ENCODE measurements around the gene ABI3BP.
A peak's percentile ranks its signal among the peaks of the same experiment; 100 is the strongest.

Gene ABI3BP

GRCh38 chr3:100899440-100900091 is 93.7 kb downstream of the ABI3BP start:
- H3K4me3 ChIP-seq (replicated peaks in 1 of 2; ENCODE audit: low read depth in 2 of 2, low read length in 2 of 2) = no peak overlapping the region
- peak; percentile 35 to 57 for DNase-seq (ENCODE audit: low read depth in 2 of 2)
- no peak for TF ChIP-seq CTCF (IDR thresholded peaks at IDR 0.05; ENCODE audit: low read depth, low read length)

- H3K4me3 ChIP-seq (replicated peaks in 1 of 2; ENCODE audit: low read depth in 2 of 2, low read length in 2 of 2) = no peak overlapping the region
- no peak for DNase-seq (ENCODE audit: low read depth in 2 of 2)
- TF ChIP-seq CTCF (IDR thresholded peaks at IDR 0.05; ENCODE audit: low read depth, low read length) = no peak
Observed at GRCh38 chr3:100898681-100899080, 94.5 kb downstream of the ABI3BP start.

- DNase-seq (ENCODE audit: low read depth in 2 of 2) = no peak
- H3K4me3 ChIP-seq (replicated peaks in 1 of 2; ENCODE audit: low read depth in 2 of 2, low read length in 2 of 2) = no peak overlapping the region
- no peak for TF ChIP-seq CTCF (IDR thresholded peaks at IDR 0.05; ENCODE audit: low read depth, low read length)
Observed at GRCh38 chr3:100896994-100897393, 96.2 kb downstream of the ABI3BP start.

GRCh38 chr3:100893590-100893989 is 99.6 kb downstream of the ABI3BP start:
- TF ChIP-seq CTCF (IDR thresholded peaks at IDR 0.05; ENCODE audit: low read depth, low read length) = peak; percentile 83
- H3K4me3 ChIP-seq (replicated peaks in 1 of 2; ENCODE audit: low read depth in 2 of 2, low read length in 2 of 2) = no peak overlapping the region
- DNase-seq (ENCODE audit: low read depth in 2 of 2) = peak; percentile 77 to 78

GRCh38 chr3:100893108-100893507 is 100.1 kb downstream of the ABI3BP start:
- H3K4me3 ChIP-seq (replicated peaks in 1 of 2; ENCODE audit: low read depth in 2 of 2, low read length in 2 of 2) = no peak overlapping the region
- no peak for TF ChIP-seq CTCF (IDR thresholded peaks at IDR 0.05; ENCODE audit: low read depth, low read length)

GRCh38 chr3:100891827-100892226 is 101.4 kb downstream of the ABI3BP start:
- no peak for TF ChIP-seq CTCF (IDR thresholded peaks at IDR 0.05; ENCODE audit: low read depth, low read length)
- DNase-seq (ENCODE audit: low read depth in 2 of 2) = peak in 1 of 2 donors; percentile 50

More at GRCh38 chr3:100893108-100893507, 100.1 kb downstream of the ABI3BP start:
- peak in 1 of 2 donors; percentile 38 for DNase-seq (ENCODE audit: low read depth in 2 of 2)

GRCh38 chr3:100891033-100891432 is 102.2 kb downstream of the ABI3BP start:
- peak; percentile 55 for TF ChIP-seq CTCF (IDR thresholded peaks at IDR 0.05; ENCODE audit: low read depth, low read length)
- H3K4me3 ChIP-seq (replicated peaks in 1 of 2; ENCODE audit: low read depth in 2 of 2, low read length in 2 of 2) = no peak overlapping the region
- peak; percentile 71 to 79 for DNase-seq (ENCODE audit: low read depth in 2 of 2)

More at GRCh38 chr3:100891827-100892226, 101.4 kb downstream of the ABI3BP start:
- H3K4me3 ChIP-seq (replicated peaks in 1 of 2; ENCODE audit: low read depth in 2 of 2, low read length in 2 of 2) = no peak overlapping the region

Measured in cardiac fibroblast (primary cell).